IMR-90 (cell line): ENCODE results near the gene SALL4. TPM values are rescaled to one million over a fixed set of nuclear protein-coding genes. Genes with fewer than 3 reads are reported as not detected.

ENCODE experiments used
- ATAC-seq: fragments of 200-7000 bp; cut with Tn5 transposase; 2 replicates; pipeline ENCODE4 v1.9.1; 2020; ENCODE audit warnings: low read depth, mild to moderate bottlenecking, moderate library complexity
- BruUV-seq: library from RNA; stranded (reverse); fragments of 400-500 nt; replicated peaks from 2 replicates; lab custom pipeline; 2021; lab: Mats Ljungman, UMichigan
- CTCF ChIA-PET: fragments of 300-600 bp; formaldehyde crosslinking; extraction: SDS; loops from one replicate; lab custom pipeline; 2021; ENCODE audit warnings: antibody characterized with exemption; lab: Yijun Ruan, JAX
- POLR2A ChIA-PET: fragments of 300-600 bp; sonication (Branson Sonifier 250); formaldehyde crosslinking; loops from one replicate; lab custom pipeline; 2022; ENCODE audit warnings: antibody characterized with exemption; ENCODE audit not compliant: unreplicated experiment; lab: Charles Lee
- DNase-seq: peaks from one replicate; pipeline ENCODE4 v3.0.0; 2013
- H2AFZ ChIP-seq: replicated peaks from 2 replicates; pipeline ENCODE3; 2013; ENCODE audit warnings: low read length, mild to moderate bottlenecking; ENCODE audit not compliant: poor library complexity
- H2AK5ac ChIP-seq: 2 replicates; pipeline ENCODE4 v1.6.1; 2013; ENCODE audit warnings: low read depth, low read length, inconsistent platforms
- H2AK9ac ChIP-seq: replicated peaks from 2 replicates; pipeline ENCODE3; 2013; ENCODE audit warnings: mild to moderate bottlenecking, low read depth, low read length, moderate library complexity; ENCODE audit not compliant: poor library complexity
- H2BK120ac ChIP-seq: 2 replicates; pipeline ENCODE4 v1.6.1; 2013; ENCODE audit warnings: low read depth, low read length, inconsistent platforms
- H2BK15ac ChIP-seq: 3 replicates; pipeline ENCODE4 v1.6.1; 2013; ENCODE audit warnings: low read depth, low read length, inconsistent platforms
- H2BK20ac ChIP-seq: 2 replicates; pipeline ENCODE4 v1.6.1; 2013; ENCODE audit warnings: low read depth, mild to moderate bottlenecking, inconsistent platforms, low read length, moderate library complexity
- H2BK5ac ChIP-seq: 2 replicates; pipeline ENCODE4 v1.6.1; 2013; ENCODE audit warnings: mild to moderate bottlenecking, low read depth, low read length, inconsistent platforms; ENCODE audit not compliant: poor library complexity, severe bottlenecking
- H3K14ac ChIP-seq: replicated peaks from 2 replicates; pipeline ENCODE4 v1.6.1; 2013; ENCODE audit warnings: low read depth, low read length, inconsistent platforms
- H3K18ac ChIP-seq: 2 replicates; pipeline ENCODE4 v1.6.1; 2013; ENCODE audit warnings: low read depth, low read length, control low read depth
- H3K23ac ChIP-seq: 2 replicates; pipeline ENCODE4 v1.6.1; 2013; ENCODE audit warnings: low read depth, low read length, inconsistent platforms
- H3K27ac ChIP-seq: 2 replicates; pipeline ENCODE4 v1.5.1; 2013; ENCODE audit warnings: mild to moderate bottlenecking, control low read depth, low read length; ENCODE audit not compliant: insufficient read depth
- H3K27me3 ChIP-seq: 2 replicates; pipeline ENCODE4 v1.6.1; 2013; ENCODE audit warnings: low read length; ENCODE audit not compliant: control insufficient read depth, insufficient read depth
- H3K36me3 ChIP-seq: 2 replicates; pipeline ENCODE4 v1.6.1; 2013; ENCODE audit warnings: low read length, mixed read lengths; ENCODE audit not compliant: control insufficient read depth, insufficient read depth
- H3K4ac ChIP-seq: 2 replicates; pipeline ENCODE4 v1.6.1; 2013; ENCODE audit warnings: low read depth, low read length, inconsistent platforms
- H3K4me1 ChIP-seq: 2 replicates; pipeline ENCODE4 v1.6.1; 2013; ENCODE audit warnings: low read length, mixed read lengths; ENCODE audit not compliant: control insufficient read depth, insufficient read depth
- H3K4me2 ChIP-seq: 2 replicates; pipeline ENCODE4 v1.6.1; 2013; ENCODE audit warnings: low read depth, mild to moderate bottlenecking, control low read depth, low read length, moderate library complexity
- H3K4me3 ChIP-seq: 2 replicates; pipeline ENCODE4 v1.5.1; 2013; ENCODE audit warnings: low read depth, mild to moderate bottlenecking, control low read depth, low read length, moderate library complexity; ENCODE audit not compliant: insufficient read depth
- H3K56ac ChIP-seq: 2 replicates; pipeline ENCODE4 v1.6.1; 2013; ENCODE audit warnings: low read length, inconsistent platforms; ENCODE audit not compliant: insufficient read depth; ENCODE audit errors: extremely low read depth
- H3K79me1 ChIP-seq, 2 experiments: 2 replicates each; pipeline ENCODE4 v1.6.1; 2013; ENCODE audit warnings: low read length in 2 of 2, inconsistent platforms in 1 of 2, low read depth in 1 of 2
- H3K9ac ChIP-seq: 2 replicates; pipeline ENCODE4 v1.6.1; 2013; ENCODE audit warnings: low read depth, low read length, control low read depth
- H3K9me1 ChIP-seq: 2 replicates; pipeline ENCODE4 v1.6.1; 2013; ENCODE audit warnings: low read length, inconsistent platforms; ENCODE audit not compliant: insufficient read depth
- H3K9me3 ChIP-seq: 2 replicates; pipeline ENCODE4 v1.6.1; 2013; ENCODE audit warnings: low read length; ENCODE audit not compliant: control insufficient read depth, insufficient read depth
- H4K20me1 ChIP-seq: 2 replicates; pipeline ENCODE4 v1.6.1; 2013; ENCODE audit warnings: low read length, inconsistent platforms; ENCODE audit not compliant: insufficient read depth
- H4K5ac ChIP-seq: 2 replicates; pipeline ENCODE4 v1.6.1; 2013; ENCODE audit warnings: mild to moderate bottlenecking, low read depth, low read length, control low read depth
- H4K8ac ChIP-seq, 2 experiments: 2 replicates each; pipeline ENCODE4 v1.6.1; 2013; ENCODE audit warnings: low read depth in 2 of 2, low read length in 2 of 2, control low read depth in 1 of 2, inconsistent platforms in 1 of 2
- H4K91ac ChIP-seq: 2 replicates; pipeline ENCODE4 v1.6.1; 2013; ENCODE audit warnings: low read depth, low read length, inconsistent platforms; ENCODE audit not compliant: insufficient read depth
- BHLHE40 ChIP-seq: fragments of 150-350 bp; IDR thresholded peaks from 2 replicates; pipeline ENCODE4 v1.6.1; 2016; ENCODE audit warnings: mild to moderate bottlenecking, low read depth, low read length
- CEBPB ChIP-seq: IDR thresholded peaks from 2 replicates; pipeline ENCODE4 v1.6.1; 2012; ENCODE audit warnings: low read depth, low read length, improper control_type of control experiment
- CHD1 ChIP-seq: IDR thresholded peaks from 2 replicates; pipeline ENCODE4 v1.6.1; 2012; ENCODE audit warnings: low read depth, low read length, improper control_type of control experiment
- FOS ChIP-seq: fragments of 150-350 bp; IDR thresholded peaks from 2 replicates; pipeline ENCODE4 v1.6.1; 2016; ENCODE audit warnings: low read depth, low read length
- MAFK ChIP-seq: IDR thresholded peaks from 2 replicates; pipeline ENCODE4 v1.6.1; 2012; ENCODE audit warnings: low read depth, low read length, improper control_type of control experiment
- MAZ ChIP-seq: IDR thresholded peaks from 2 replicates; pipeline ENCODE4 v1.6.1; 2012; ENCODE audit warnings: low read depth, mild to moderate bottlenecking, low read length, improper control_type of control experiment, moderate library complexity, borderline replicate concordance
- MXI1 ChIP-seq: IDR thresholded peaks from 2 replicates; pipeline ENCODE4 v1.6.1; 2012; ENCODE audit warnings: low read depth, mild to moderate bottlenecking, low read length, moderate library complexity, borderline replicate concordance
- NFE2L2 ChIP-seq: fragments of 150-350 bp; IDR thresholded peaks from 2 replicates; pipeline ENCODE4 v1.6.1; 2016; ENCODE audit warnings: low read depth, mild to moderate bottlenecking, low read length
- POLR2A ChIP-seq: IDR thresholded peaks from 2 replicates; pipeline ENCODE4 v1.6.1; 2012; ENCODE audit warnings: mild to moderate bottlenecking, low read depth, low read length
- RAD21 ChIP-seq: IDR thresholded peaks from 2 replicates; pipeline ENCODE4 v1.6.1; 2012; ENCODE audit warnings: low read length, improper control_type of control experiment
- RCOR1 ChIP-seq: IDR thresholded peaks from 2 replicates; pipeline ENCODE4 v1.6.1; 2012; ENCODE audit warnings: mild to moderate bottlenecking, low read length, improper control_type of control experiment; ENCODE audit not compliant: insufficient replicate concordance
- RFX5 ChIP-seq: IDR thresholded peaks from 2 replicates; pipeline ENCODE4 v1.8.0; 2012; ENCODE audit warnings: low read depth, mild to moderate bottlenecking, low read length, moderate library complexity
- WGBS, 2 experiments: methylation state at CpG; one replicate each; pipeline versions ENCODE4 v1.1.5 to v1.1.7; 2013; ENCODE audit warnings: missing lambda C conversion rate in 2 of 2; ENCODE audit not compliant: insufficient read length in 1 of 2; ENCODE audit errors: extremely low coverage in 2 of 2; 5-methylcytosine and 5-hydroxymethylcytosine counted together
- dilution Hi-C: fragments of 300-500 bp; cut with HindIII; formaldehyde crosslinking; loops from one replicate; pipeline ENCODE4 v1.14.3; 2018; ENCODE audit warnings: low sequenced_read_pairs; ENCODE audit not compliant: unreplicated experiment
- in situ Hi-C: fragments of 300-500 bp; cut with MboI; formaldehyde crosslinking; loops from 3 replicates; pipeline ENCODE4 v1.14.3; 2019; ENCODE audit warnings: low sequenced_read_pairs, inconsistent platforms, mixed read lengths
- intact Hi-C: fragments of 100-400 bp; cut with micrococcal nuclease; formaldehyde crosslinking; loops from 2 replicates; pipeline ENCODE4 v1.10.0; 2022
- polyA plus RNA-seq, 3 experiments: library from polyadenylated mRNA; depleted of rRNA; stranded (reverse); fragments of >200 nt; gene quantifications; 2 replicates each; pipeline ENCODE4 v1.2.3, GENCODE V29; 2012; ENCODE audit warnings: low replicate concordance in 1 of 3
- total RNA-seq: library from RNA; depleted of rRNA; stranded (reverse); fragments of >200 nt; gene quantifications from 2 replicates; pipeline ENCODE4 v1.2.3, GENCODE V29; 2012
- TF ChIP-seq, protein P1 (sequence below): fragments of 150-350 bp; IDR thresholded peaks from 2 replicates; pipeline ENCODE4 v1.6.1; 2016; ENCODE audit warnings: low read depth, mild to moderate bottlenecking, low read length, moderate library complexity, borderline replicate concordance
- TF ChIP-seq, protein P2 (sequence below): conservative IDR thresholded peaks from 2 replicates; pipeline ENCODE4 v1.5.1; 2012; ENCODE audit warnings: mild to moderate bottlenecking, low read depth, low read length, improper control_type of control experiment
- TF ChIP-seq, protein P3 (sequence below): fragments of 150-350 bp; IDR thresholded peaks from 2 replicates; pipeline ENCODE4 v1.6.1; 2017; ENCODE audit warnings: mild to moderate bottlenecking, antibody characterized with exemption, low read length, low read depth

The SALL4 gene
- total and polyA plus RNA-seq, 2 of the 4 experiments (the other 2 are of a cell fraction): not detected

DNA sequence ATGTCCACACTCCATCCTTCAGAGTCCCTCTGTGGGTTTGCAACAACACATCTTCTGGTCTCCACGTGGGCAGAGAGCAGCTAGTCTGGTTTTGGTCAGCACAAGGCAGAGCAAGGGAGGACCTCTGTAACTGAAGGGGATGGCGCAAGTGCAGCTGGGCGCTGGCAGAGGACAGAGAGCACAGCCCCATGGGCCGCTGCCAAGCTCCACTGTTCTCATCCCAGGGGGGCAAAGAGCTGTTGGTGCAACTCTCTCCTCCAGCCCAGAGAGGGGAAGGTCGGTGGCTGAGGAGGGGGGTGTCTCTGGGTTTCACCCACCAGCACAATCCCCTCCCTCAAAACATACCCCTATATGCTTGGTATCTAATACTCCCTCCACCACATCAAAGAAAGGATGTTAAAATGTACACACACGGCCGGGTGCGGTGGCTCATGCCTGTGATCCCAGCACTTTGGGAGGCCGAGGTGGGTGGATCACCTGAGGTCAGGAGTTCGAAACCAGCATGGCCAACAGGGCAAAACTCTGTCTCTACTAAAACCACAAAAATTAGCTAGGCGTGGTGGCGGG lies 43.3 kb downstream of the SALL4 start:
- Histone ChIP-seq H4K91ac (peak overlapping the region; percentile 47; the same call in 1 of the 2 replicates), H2BK15ac (no peak overlapping the region; the same call in 2 of the 3 replicates), H3K4me2 (no peak overlapping the region), H3K23ac (peak overlapping the region; percentile 39; the same call in 1 of the 2 replicates), H3K36me3 (0 out of 2 replicates have a peak, but pooled peaks cover 2% of the 10 kb centered on the region), H3K9me1 (peaks cover 10% of the 10 kb centered on the region), H3K27me3 (no peaks in the 10 kb centered on the region), H2BK20ac (no peak overlapping the region), H3K4me1 (peaks cover 8% of the 10 kb centered on the region), H3K79me1 (peaks cover 10 to 70% of the 10 kb centered on the region in 2 experiments), H3K56ac (no peak overlapping the region), H3K18ac (no peak overlapping the region), H3K27ac (no peak overlapping the region), H3K9ac (no peak overlapping the region), H3K4me3 (no peak overlapping the region), H4K8ac (no peak overlapping the region; a peak in 1 of 4 replicates), H3K4ac (peak overlapping the region; percentile 80), H2AK5ac (peak overlapping the region; percentile 78; the same call in 1 of the 2 replicates), H2AFZ (no peak overlapping the region), H2BK5ac (no peak overlapping the region), H2AK9ac (peak overlapping the region; percentile 8), H4K5ac (no peak overlapping the region), H2BK120ac (peak overlapping the region; percentile 32), H3K9me3 (no peaks in the 10 kb centered on the region; the same call in 1 of the 2 replicates), H4K20me1 (no peaks in the 10 kb centered on the region), H3K14ac (peak overlapping the region; percentile 56; the same call in 1 of the 2 replicates)
- ATAC-seq: no peak
- BruUV-seq: no TSS peak
- POLR2A ChIA-PET: no interaction called here
- WGBS, 2 experiments: 80% methylated on average over 1 of the region's 12 CpGs; no CpG with 5 or more reads in 1 of the 2 experiments
- no peak for DNase-seq
- CTCF ChIA-PET: interaction anchor here (1.9 kb wide), 1 partner anchor 9 kb away, joined by 4 read pairs; no protein-coding TSS in a partner anchor
- intact Hi-C loops (no loop called here), dilution Hi-C loops (no loop called here), in situ Hi-C loops (loop anchor here (25.0 kb wide), 1 partner anchor 772 kb away; no protein-coding TSS in a partner anchor)
- no peak for TF ChIP-seq BHLHE40
- TF ChIP-seq MAFK: no peak
- TF ChIP-seq CHD1: no peak
- TF ChIP-seq, protein P1, sequence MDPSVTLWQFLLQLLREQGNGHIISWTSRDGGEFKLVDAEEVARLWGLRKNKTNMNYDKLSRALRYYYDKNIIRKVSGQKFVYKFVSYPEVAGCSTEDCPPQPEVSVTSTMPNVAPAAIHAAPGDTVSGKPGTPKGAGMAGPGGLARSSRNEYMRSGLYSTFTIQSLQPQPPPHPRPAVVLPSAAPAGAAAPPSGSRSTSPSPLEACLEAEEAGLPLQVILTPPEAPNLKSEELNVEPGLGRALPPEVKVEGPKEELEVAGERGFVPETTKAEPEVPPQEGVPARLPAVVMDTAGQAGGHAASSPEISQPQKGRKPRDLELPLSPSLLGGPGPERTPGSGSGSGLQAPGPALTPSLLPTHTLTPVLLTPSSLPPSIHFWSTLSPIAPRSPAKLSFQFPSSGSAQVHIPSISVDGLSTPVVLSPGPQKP: no peak
- TF ChIP-seq MXI1: no peak
- TF ChIP-seq, protein P2, sequence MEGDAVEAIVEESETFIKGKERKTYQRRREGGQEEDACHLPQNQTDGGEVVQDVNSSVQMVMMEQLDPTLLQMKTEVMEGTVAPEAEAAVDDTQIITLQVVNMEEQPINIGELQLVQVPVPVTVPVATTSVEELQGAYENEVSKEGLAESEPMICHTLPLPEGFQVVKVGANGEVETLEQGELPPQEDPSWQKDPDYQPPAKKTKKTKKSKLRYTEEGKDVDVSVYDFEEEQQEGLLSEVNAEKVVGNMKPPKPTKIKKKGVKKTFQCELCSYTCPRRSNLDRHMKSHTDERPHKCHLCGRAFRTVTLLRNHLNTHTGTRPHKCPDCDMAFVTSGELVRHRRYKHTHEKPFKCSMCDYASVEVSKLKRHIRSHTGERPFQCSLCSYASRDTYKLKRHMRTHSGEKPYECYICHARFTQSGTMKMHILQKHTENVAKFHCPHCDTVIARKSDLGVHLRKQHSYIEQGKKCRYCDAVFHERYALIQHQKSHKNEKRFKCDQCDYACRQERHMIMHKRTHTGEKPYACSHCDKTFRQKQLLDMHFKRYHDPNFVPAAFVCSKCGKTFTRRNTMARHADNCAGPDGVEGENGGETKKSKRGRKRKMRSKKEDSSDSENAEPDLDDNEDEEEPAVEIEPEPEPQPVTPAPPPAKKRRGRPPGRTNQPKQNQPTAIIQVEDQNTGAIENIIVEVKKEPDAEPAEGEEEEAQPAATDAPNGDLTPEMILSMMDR: no peak
- TF ChIP-seq POLR2A: no peak
- TF ChIP-seq MAZ: no peak
- no peak for TF ChIP-seq FOS
- TF ChIP-seq, protein P3, sequence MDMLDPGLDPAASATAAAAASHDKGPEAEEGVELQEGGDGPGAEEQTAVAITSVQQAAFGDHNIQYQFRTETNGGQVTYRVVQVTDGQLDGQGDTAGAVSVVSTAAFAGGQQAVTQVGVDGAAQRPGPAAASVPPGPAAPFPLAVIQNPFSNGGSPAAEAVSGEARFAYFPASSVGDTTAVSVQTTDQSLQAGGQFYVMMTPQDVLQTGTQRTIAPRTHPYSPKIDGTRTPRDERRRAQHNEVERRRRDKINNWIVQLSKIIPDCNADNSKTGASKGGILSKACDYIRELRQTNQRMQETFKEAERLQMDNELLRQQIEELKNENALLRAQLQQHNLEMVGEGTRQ: no peak
- TF ChIP-seq RAD21: no peak
- TF ChIP-seq RFX5: no peak
- no peak for TF ChIP-seq CEBPB
- no peak for TF ChIP-seq RCOR1
- no peak for TF ChIP-seq NFE2L2
